ENCODE data around the gene DESI1. TPM values are rescaled to one million over a fixed set of nuclear protein-coding genes. Genes with fewer than 3 reads are reported as not detected.
"Not testable (repeated sequence)": the region's sequence is repeated elsewhere in the genome, so short reads cannot be mapped to it uniquely, and the experiment has no call there.

The DESI1 gene
- total RNA-seq, 1 experiment from 2014 or later: 30.2 TPM

- Histone ChIP-seq H2BK5ac (ENCODE audit: insufficient read length, low read length) (no peak overlapping the region), H3K4me2 (ENCODE audit: insufficient read depth, insufficient read length, low read length) (no peak overlapping the region), H2BK12ac (ENCODE audit: insufficient read length, low read depth, low read length) (no peak overlapping the region), H3K4me1 (ENCODE audit: insufficient read depth, low read length) (no peaks in the 10 kb centered on the region), H3K9me3 (ENCODE audit: control insufficient read depth, low read depth, low read length) (no peaks in the 10 kb centered on the region), H4K91ac (ENCODE audit: insufficient read length, low read depth, low read length) (no peak overlapping the region), H3K79me1 (ENCODE audit: insufficient read depth, low read depth, low read length, poor library complexity, severe bottlenecking) (no peaks in the 10 kb centered on the region), H3K27ac (ENCODE audit: insufficient read length, low read depth, low read length) (no peak overlapping the region), H3K79me2 (ENCODE audit: insufficient read depth, low read length) (no peaks in the 10 kb centered on the region), H3T11ph (ENCODE audit: low read length) (no peak overlapping the region), H3K27me3 (ENCODE audit: insufficient read depth, low read length) (no peaks in the 10 kb centered on the region), H3K56ac (ENCODE audit: insufficient read length, low read depth, low read length) (no peak overlapping the region), H3K23ac (ENCODE audit: insufficient read length, low read depth, low read length) (no peak overlapping the region), H3K9ac (ENCODE audit: extremely low read depth, insufficient read length, low read length) (no peak overlapping the region), H3K4ac (ENCODE audit: low read depth, low read length) (no peak overlapping the region), H2AK5ac (ENCODE audit: insufficient read length, low read length) (no peak overlapping the region), H4K20me1 (ENCODE audit: control insufficient read depth, insufficient read depth, insufficient read length) (peaks cover 5% of the 10 kb centered on the region), H3K18ac (ENCODE audit: insufficient read length, low read depth, low read length) (no peak overlapping the region), H2AFZ (ENCODE audit: low read length) (no peak overlapping the region), H2BK15ac (ENCODE audit: low read depth, low read length) (no peak overlapping the region), H4K8ac (replicated peaks; ENCODE audit: insufficient read length, low read depth, low read length) (no peak overlapping the region), H2BK120ac (ENCODE audit: low read depth, low read length, poor library complexity, severe bottlenecking) (no peak overlapping the region), H3K23me2 (ENCODE audit: insufficient read length, low read depth, low read length, poor library complexity, severe bottlenecking) (no peaks in the 10 kb centered on the region), H2BK20ac (ENCODE audit: low read depth, low read length, poor library complexity, severe bottlenecking) (no peak overlapping the region), H4K5ac (ENCODE audit: insufficient read length, low read depth, low read length) (no peak overlapping the region), H3K14ac (ENCODE audit: insufficient read depth, low read length) (no peak overlapping the region)
- Mint-ChIP-seq H3K36me3 (ENCODE audit: insufficient read depth in 1 of 3, low read depth in 3 of 3) (peaks cover 3 to 8% (median 6%) of the 10 kb centered on the region in 3 experiments; a peak in 5 of 7 replicates), H3K4me3 (no peak overlapping the region), H3K9me3 (0 out of 5 replicates have a peak, but pooled peaks cover 0 to 3% of the 10 kb centered on the region in 2 experiments), H3K27ac (no peak overlapping the region), H3K4me1 (peaks cover 2% of the 10 kb centered on the region in 2 experiments; a peak in 1 of 4 replicates), H3K27me3 (ENCODE audit: low read depth) (peaks cover 11% of the 10 kb centered on the region)
- no CpG with 5 or more reads among the region's 5 CpGs for WGBS (ENCODE audit: extremely low coverage, insufficient read length, low lambda C conversion rate)
- TF ChIP-seq CTCF (conservative IDR thresholded peaks at IDR 0.05): no peak
- DNase-seq: no peak
Observed at GRCh38 chr22:41595703-41596102, 25.1 kb downstream of the DESI1 start.

GRCh38 chr22:41593336-41593960, 27.4 kb downstream of the DESI1 start:
- H3T11ph ChIP-seq (ENCODE audit: low read length); H4K20me1 ChIP-seq (ENCODE audit: control insufficient read depth, insufficient read depth, insufficient read length); H3K27me3 ChIP-seq (ENCODE audit: insufficient read depth, low read length); H2BK20ac ChIP-seq (ENCODE audit: low read depth, low read length, poor library complexity, severe bottlenecking); H2BK12ac ChIP-seq (ENCODE audit: insufficient read length, low read depth, low read length); H2BK120ac ChIP-seq (ENCODE audit: low read depth, low read length, poor library complexity, severe bottlenecking); H3K56ac ChIP-seq (ENCODE audit: insufficient read length, low read depth, low read length); H3K23me2 ChIP-seq (ENCODE audit: insufficient read length, low read depth, low read length, poor library complexity, severe bottlenecking); H2AFZ ChIP-seq (ENCODE audit: low read length); H3K27ac Mint-ChIP-seq; H3K4me2 ChIP-seq (ENCODE audit: insufficient read depth, insufficient read length, low read length); H3K14ac ChIP-seq (ENCODE audit: insufficient read depth, low read length); H3K27ac ChIP-seq (ENCODE audit: insufficient read length, low read depth, low read length); DNase-seq; H3K9me3 ChIP-seq (ENCODE audit: control insufficient read depth, low read depth, low read length); H4K91ac ChIP-seq (ENCODE audit: insufficient read length, low read depth, low read length); H4K5ac ChIP-seq (ENCODE audit: insufficient read length, low read depth, low read length); H3K36me3 Mint-ChIP-seq (ENCODE audit: insufficient read depth in 1 of 3, low read depth in 3 of 3); H3K79me1 ChIP-seq (ENCODE audit: insufficient read depth, low read depth, low read length, poor library complexity, severe bottlenecking); H3K4me3 Mint-ChIP-seq; H4K8ac ChIP-seq (replicated peaks; ENCODE audit: insufficient read length, low read depth, low read length); H3K9ac ChIP-seq (ENCODE audit: extremely low read depth, insufficient read length, low read length); H3K4ac ChIP-seq (ENCODE audit: low read depth, low read length); H3K18ac ChIP-seq (ENCODE audit: insufficient read length, low read depth, low read length); H3K79me2 ChIP-seq (ENCODE audit: insufficient read depth, low read length); H2BK15ac ChIP-seq (ENCODE audit: low read depth, low read length); H2AK5ac ChIP-seq (ENCODE audit: insufficient read length, low read length); H3K9me3 Mint-ChIP-seq; H3K23ac ChIP-seq (ENCODE audit: insufficient read length, low read depth, low read length); H2BK5ac ChIP-seq (ENCODE audit: insufficient read length, low read length); H3K4me1 ChIP-seq (ENCODE audit: insufficient read depth, low read length): not testable (repeated sequence)
- no CpG with 5 or more reads among the region's 51 CpGs for WGBS (ENCODE audit: extremely low coverage, insufficient read length, low lambda C conversion rate)
- Mint-ChIP-seq H3K27me3 (ENCODE audit: low read depth) (peaks cover 11% of the 10 kb centered on the region), H3K4me1 (peaks cover 7 to 10% of the 10 kb centered on the region in 2 experiments)

Measured in H9 (cell line).